GM12872 (cell line): Measurements from ENCODE around the gene INPP5D.

Experiments
- CTCF ChIP-seq: IDR thresholded peaks from 3 replicates; pipeline ENCODE4 v1.5.1; 2011; ENCODE audit warnings: low read depth, mild to moderate bottlenecking, low read length, moderate library complexity; ENCODE audit not compliant: insufficient read depth

Gene INPP5D

GRCh38 chr2:233210281-233210680 lies 150.1 kb downstream of the INPP5D start:
- no peak for TF ChIP-seq CTCF

GRCh38 chr2:233210843-233211547 lies 150.9 kb downstream of the INPP5D start:
- no peak for TF ChIP-seq CTCF

DNA sequence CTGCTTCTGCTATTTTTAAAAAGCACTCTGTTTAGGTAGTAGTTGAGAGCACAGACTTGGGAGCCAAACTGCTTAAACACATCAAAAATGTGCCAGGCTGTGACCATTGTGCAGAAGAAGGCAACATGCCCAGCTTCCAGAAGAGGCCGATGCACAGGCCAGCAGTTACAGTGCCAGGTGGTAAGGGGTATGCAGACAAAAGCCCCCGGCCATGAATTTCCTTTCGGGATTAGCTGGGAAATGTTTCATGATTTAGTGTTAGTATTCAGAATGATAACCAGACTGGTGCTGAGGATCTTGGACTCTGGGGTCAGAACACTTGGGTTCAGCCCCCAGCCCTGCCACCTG lies 151.4 kb downstream of the INPP5D start:
- no peak for TF ChIP-seq CTCF

DNA sequence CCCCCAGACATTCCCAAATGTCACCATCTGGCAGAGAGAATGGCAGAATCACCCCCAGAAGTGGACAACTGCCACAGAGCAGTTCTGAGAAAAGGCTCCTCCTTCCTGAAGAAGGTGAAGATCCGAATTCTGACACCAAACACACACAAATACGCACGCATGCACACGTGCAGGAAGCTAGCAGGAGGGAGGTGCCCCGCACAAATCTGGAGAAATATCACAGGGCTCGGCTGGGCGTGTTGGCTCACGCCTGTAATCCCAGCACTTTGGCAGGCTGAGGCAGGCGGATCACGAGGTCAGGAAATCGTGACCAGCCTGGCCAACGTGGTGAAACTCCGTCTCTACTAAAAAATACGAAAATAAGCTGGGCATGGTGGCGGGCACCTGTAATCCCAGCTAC lies 152.9 kb downstream of the INPP5D start:
- TF ChIP-seq CTCF = no peak

DNA sequence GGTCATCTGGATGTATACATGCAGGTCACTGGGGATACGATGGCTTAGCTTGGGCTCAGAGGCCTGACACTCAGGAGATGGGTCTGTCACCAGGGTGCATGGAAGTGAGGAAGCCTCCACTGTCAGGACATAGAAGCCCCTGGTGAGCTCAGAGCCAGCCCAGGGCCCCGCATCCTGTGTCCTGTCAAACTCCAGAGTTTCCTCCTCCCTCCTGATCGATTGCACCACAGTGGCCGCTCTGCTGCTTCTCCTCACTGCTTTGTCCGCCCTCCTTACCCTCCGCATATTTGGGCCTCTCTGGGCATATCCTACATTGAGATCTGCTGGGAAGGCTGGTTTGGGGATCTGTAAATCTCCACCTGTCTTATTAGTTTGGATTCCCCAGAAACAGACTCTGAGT lies 153.8 kb downstream of the INPP5D start:
- no peak for TF ChIP-seq CTCF

- no peak for TF ChIP-seq CTCF
Observed at GRCh38 chr2:233217892-233218377, 157.8 kb downstream of the INPP5D start.

GRCh38 chr2:233218836-233219235 lies 158.7 kb downstream of the INPP5D start:
- no peak for TF ChIP-seq CTCF
